Measurements from ENCODE around the gene ESF1. TPM values are rescaled to one million over a fixed set of nuclear protein-coding genes. Genes with fewer than 3 reads are reported as not detected.
A peak's percentile ranks its signal among the peaks of the same experiment; 100 is the strongest.

The ESF1 gene
- total and polyA plus RNA-seq, 8 donors: 11.3 to 32.4 (median 26.0) TPM

DNA sequence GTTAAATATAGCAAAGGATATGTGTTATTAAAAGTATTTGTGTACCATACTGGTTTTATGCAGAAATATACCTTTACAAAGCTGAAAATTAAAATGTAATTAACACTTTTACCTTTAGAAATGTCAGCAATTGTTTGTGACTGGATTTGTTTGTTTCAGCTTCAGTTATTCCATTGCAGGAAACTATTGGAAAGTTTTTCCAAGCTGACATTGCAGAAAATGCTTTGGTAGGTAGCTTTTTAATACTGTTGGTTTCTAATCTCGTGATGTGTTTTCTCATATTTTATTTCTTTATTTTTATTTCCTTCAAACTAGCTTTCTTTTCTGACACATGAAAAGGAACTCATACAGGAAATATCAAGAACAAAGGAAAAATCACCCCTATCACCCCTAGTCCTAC, 8.3 kb upstream of the ESF1 start:
- Histone ChIP-seq H3K27me3 (no peaks in the 10 kb centered on the region), H3K4me1 (peaks cover 2 to 11% of the 10 kb centered on the region in 2 donors), H3K36me3 (peaks cover 0 to 87% of the 10 kb centered on the region in 2 donors), H3K4me3 (no peak overlapping the region), H3K9me3 (no peaks in the 10 kb centered on the region), H3K27ac (no peak overlapping the region)
- TF ChIP-seq, protein P1, sequence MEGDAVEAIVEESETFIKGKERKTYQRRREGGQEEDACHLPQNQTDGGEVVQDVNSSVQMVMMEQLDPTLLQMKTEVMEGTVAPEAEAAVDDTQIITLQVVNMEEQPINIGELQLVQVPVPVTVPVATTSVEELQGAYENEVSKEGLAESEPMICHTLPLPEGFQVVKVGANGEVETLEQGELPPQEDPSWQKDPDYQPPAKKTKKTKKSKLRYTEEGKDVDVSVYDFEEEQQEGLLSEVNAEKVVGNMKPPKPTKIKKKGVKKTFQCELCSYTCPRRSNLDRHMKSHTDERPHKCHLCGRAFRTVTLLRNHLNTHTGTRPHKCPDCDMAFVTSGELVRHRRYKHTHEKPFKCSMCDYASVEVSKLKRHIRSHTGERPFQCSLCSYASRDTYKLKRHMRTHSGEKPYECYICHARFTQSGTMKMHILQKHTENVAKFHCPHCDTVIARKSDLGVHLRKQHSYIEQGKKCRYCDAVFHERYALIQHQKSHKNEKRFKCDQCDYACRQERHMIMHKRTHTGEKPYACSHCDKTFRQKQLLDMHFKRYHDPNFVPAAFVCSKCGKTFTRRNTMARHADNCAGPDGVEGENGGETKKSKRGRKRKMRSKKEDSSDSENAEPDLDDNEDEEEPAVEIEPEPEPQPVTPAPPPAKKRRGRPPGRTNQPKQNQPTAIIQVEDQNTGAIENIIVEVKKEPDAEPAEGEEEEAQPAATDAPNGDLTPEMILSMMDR (IDR thresholded peaks at IDR 0.05): no peak
- ATAC-seq (no peak), DNase-seq (no peak)
- intact Hi-C loops (cut with DNase I): no loop called here

DNA sequence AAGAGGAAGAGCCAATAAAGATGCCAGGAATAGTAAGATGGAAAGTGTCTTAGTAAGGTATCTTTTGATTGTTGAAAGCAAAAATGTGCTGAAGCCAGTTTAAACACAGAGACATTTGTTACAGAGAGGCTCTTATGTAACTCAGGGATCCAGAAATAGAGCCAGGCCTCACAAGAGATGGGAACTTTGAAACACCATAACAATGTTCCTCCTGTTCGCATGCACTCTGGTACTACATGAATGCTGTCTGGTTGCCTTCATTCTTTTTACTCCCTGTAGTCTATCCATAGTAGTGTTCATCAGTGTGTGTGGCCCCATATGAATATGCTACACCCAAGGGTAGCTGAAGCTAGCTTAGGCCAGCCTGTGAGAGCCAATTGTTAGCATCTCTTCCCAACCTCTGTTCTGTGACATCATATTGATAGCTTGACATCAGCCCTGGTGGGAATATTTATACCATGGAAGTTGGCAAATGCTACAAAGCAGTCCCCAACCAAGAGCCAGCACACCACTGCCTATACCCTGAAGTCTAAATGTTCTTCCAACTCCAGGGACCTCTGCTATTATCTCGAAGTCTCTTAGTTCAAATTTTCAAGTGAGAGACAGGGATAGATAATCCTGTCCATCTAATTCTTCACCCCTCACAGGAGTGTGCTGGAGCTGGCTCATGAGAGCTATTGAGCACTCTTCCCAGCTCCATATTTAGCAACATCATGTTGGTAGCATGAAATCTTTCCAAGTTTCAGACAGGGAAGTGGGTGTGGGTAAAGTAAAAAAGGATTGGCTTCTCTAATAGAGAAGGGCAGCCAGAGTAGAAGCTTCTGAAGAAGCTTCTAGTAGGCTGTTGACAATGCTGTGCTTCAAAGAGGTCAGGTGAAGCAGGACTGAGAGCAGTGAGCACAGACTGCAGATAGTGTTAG, 7.1 kb upstream of the ESF1 start:
- Histone ChIP-seq H3K9me3 (no peaks in the 10 kb centered on the region), H3K27me3 (no peaks in the 10 kb centered on the region), H3K4me3 (no peak overlapping the region), H3K4me1 (peaks cover 6 to 22% of the 10 kb centered on the region in 2 donors), H3K27ac (no peak overlapping the region), H3K36me3 (peaks cover 0 to 75% of the 10 kb centered on the region in 2 donors)
- ATAC-seq (peak; percentile 42), DNase-seq (no peak)
- TF ChIP-seq, protein P1 (IDR thresholded peaks at IDR 0.05): no peak
- intact Hi-C loops (cut with DNase I): no loop called here

DNA sequence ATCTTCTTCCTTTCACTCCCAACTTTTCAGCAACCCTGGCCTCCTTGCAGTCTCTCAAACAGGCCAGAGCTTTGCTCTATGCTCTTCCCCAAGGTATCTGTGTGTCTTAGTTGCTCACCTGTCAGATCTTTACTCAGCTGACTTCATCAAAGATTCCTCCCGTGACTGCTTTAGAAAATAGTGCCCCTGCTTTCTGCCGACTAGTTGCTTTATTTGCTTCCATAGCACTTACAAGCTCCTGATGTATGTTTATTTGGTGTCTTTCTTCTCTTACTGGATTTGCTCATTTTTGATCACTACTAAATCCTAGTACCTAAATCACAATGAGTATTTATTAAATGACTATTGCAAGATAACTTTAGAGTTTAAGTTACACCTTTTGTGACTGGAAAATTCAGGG, 6.0 kb upstream of the ESF1 start:
- DNase-seq (no peak), ATAC-seq (no peak)
- Histone ChIP-seq H3K27me3 (no peaks in the 10 kb centered on the region), H3K4me3 (no peak overlapping the region), H3K9me3 (no peaks in the 10 kb centered on the region), H3K4me1 (peaks cover 14 to 33% of the 10 kb centered on the region in 2 donors), H3K36me3 (peaks cover 0 to 64% of the 10 kb centered on the region in 2 donors), H3K27ac (no peak overlapping the region)
- intact Hi-C loops (cut with DNase I): no loop called here
- TF ChIP-seq, protein P1 (IDR thresholded peaks at IDR 0.05): no peak

DNA sequence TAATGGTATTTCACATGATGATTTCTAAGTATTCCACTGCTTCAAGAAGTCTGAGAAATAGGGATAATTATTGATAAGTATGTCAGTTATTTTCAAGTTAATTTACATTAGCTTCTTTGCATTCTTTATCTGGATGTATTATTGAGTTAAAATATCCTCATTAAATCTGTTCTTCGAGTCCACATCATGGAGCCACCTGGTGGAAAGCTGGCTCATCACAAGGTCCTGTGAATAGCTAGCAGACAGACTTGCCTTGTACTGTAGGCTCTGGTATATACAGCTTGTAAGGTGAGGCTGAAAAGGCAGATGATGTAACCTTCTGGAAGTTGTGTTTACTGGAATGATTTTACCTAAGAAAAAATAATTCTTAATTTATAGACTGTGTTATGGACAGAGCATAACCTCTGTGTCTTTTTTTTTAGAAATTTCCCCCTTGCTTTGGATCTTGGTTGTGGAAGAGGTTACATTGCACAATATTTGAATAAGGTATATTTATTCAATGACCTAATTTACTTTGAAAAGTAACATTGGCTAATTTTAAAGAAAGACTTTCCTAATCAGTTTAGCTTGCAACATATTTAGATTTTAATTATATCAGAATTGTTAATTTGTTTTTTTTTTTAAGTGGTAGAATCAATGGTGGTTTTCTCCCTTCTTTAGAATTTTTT, 3.6 kb upstream of the ESF1 start:
- peaks cover 0 to 40% of the 10 kb centered on the region in 2 donors for H3K36me3 ChIP-seq
- no peaks in the 10 kb centered on the region for H3K9me3 ChIP-seq
- peaks cover 18 to 47% of the 10 kb centered on the region in 2 donors for H3K4me1 ChIP-seq
- TF ChIP-seq, protein P1 (IDR thresholded peaks at IDR 0.05): peak in 1 of 2 donors; percentile 39
- no peak overlapping the region for H3K27ac ChIP-seq
- H3K4me3 ChIP-seq: no peak overlapping the region
- DNase-seq: peak in 2 of 4 donors; percentile 43 to 53
- H3K27me3 ChIP-seq: no peaks in the 10 kb centered on the region
- intact Hi-C loops (cut with DNase I): no loop called here
- peak; percentile 45 for ATAC-seq
